GM18520 (cell line): ENCODE results near the gene FBXO4.
"Not testable (repeated sequence)": the region's sequence is repeated elsewhere in the genome, so short reads cannot be mapped to it uniquely, and the experiment has no call there.

Source experiments
- ATAC-seq: cut with Tn5 transposase; IDR thresholded peaks from one replicate; pipeline ENCODE4 v1.9.1; 2021; ENCODE audit not compliant: unreplicated experiment

The FBXO4 gene

GRCh38 chr5:41921874-41922273 is 3.2 kb upstream of the FBXO4 start:
- ATAC-seq: no peak

GRCh38 chr5:41924526-41924871 is 582 bp upstream of the FBXO4 start:
- ATAC-seq: no peak

- no peak for ATAC-seq
These were observed 472 bp downstream of the FBXO4 start for GRCh38 chr5:41925555-41925951.

- ATAC-seq: no peak
These were observed 2.5 kb downstream of the FBXO4 start for GRCh38 chr5:41927604-41928003.

GRCh38 chr5:41929035-41929434 is 4.0 kb downstream of the FBXO4 start:
- ATAC-seq: no peak

GRCh38 chr5:41932770-41933169 is 7.7 kb downstream of the FBXO4 start:
- ATAC-seq: no peak

- no peak for ATAC-seq
These were observed 10.5 kb downstream of the FBXO4 start for GRCh38 chr5:41935544-41935943.

- ATAC-seq: no peak
These were observed 15.6 kb downstream of the FBXO4 start for GRCh38 chr5:41940641-41941040.

- not testable (repeated sequence) for ATAC-seq
These were observed 20.4 kb downstream of the FBXO4 start for GRCh38 chr5:41945332-41945955.

GRCh38 chr5:41951224-41951623 is 26.1 kb downstream of the FBXO4 start:
- ATAC-seq: no peak

GRCh38 chr5:41954286-41954685 is 29.2 kb downstream of the FBXO4 start:
- no peak for ATAC-seq

- ATAC-seq: no peak
These were observed 30.4 kb downstream of the FBXO4 start for GRCh38 chr5:41955432-41956024.

- ATAC-seq: no peak
These were observed 31.9 kb downstream of the FBXO4 start for GRCh38 chr5:41956943-41957342.

- no peak for ATAC-seq
These were observed 35.4 kb downstream of the FBXO4 start for GRCh38 chr5:41960481-41960880.

GRCh38 chr5:41961736-41962135 is 36.7 kb downstream of the FBXO4 start:
- no peak for ATAC-seq

- no peak for ATAC-seq
These were observed 37.4 kb downstream of the FBXO4 start for GRCh38 chr5:41962491-41962890.

- ATAC-seq: no peak
These were observed 41.5 kb downstream of the FBXO4 start for GRCh38 chr5:41966401-41967105.

GRCh38 chr5:41967401-41967800 is 42.3 kb downstream of the FBXO4 start:
- no peak for ATAC-seq

- ATAC-seq: no peak
These were observed 43.2 kb downstream of the FBXO4 start for GRCh38 chr5:41968153-41968723.

GRCh38 chr5:41973087-41973486 is 48.0 kb downstream of the FBXO4 start:
- no peak for ATAC-seq

- ATAC-seq: no peak
These were observed 48.8 kb downstream of the FBXO4 start for GRCh38 chr5:41973887-41974286.

- ATAC-seq: no peak
These were observed 53.6 kb downstream of the FBXO4 start for GRCh38 chr5:41978676-41979075.
